OCI-LY1 (cell line): Measurements from ENCODE around the gene PRDM15.

Source experiments
- EZH2 ChIP-seq: fragments of 200-600 bp; sonication (generic), shearing (Covaris generic); IDR thresholded peaks from 2 replicates; pipeline ENCODE4 v1.8.0; 2017; ENCODE audit warnings: borderline replicate concordance, mixed run types, mild to moderate bottlenecking, antibody characterized with exemption, low read length, moderate library complexity, mixed read lengths
- TF ChIP-seq, protein P1 (sequence below): fragments of 200-600 bp; sonication (generic), shearing (Covaris generic); IDR thresholded peaks from 2 replicates; pipeline ENCODE4 v1.5.1; 2017; ENCODE audit warnings: mild to moderate bottlenecking, antibody characterized with exemption, low read length, moderate library complexity, mixed read lengths

DNA sequence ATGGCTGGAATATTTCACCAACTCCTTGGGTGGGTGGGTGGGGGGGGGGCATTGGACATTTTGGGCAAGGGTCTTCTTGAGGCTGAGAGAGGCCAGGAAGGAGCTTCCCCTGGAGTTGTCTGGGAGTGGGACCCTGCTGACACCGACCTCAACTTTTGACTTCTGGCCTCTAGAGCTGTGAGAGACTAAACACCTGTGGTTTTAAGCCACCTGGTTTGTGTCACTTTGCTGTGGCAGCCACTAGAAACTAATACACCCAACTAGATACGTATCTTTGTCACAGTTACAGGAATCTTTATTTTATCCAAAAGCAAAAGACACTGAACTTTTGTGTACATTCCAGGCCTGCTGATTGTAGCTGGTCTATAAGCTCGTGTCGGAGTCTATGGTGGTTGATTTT, 102.4 kb downstream of the PRDM15 start:
- no peak for TF ChIP-seq EZH2
- TF ChIP-seq, protein P1, sequence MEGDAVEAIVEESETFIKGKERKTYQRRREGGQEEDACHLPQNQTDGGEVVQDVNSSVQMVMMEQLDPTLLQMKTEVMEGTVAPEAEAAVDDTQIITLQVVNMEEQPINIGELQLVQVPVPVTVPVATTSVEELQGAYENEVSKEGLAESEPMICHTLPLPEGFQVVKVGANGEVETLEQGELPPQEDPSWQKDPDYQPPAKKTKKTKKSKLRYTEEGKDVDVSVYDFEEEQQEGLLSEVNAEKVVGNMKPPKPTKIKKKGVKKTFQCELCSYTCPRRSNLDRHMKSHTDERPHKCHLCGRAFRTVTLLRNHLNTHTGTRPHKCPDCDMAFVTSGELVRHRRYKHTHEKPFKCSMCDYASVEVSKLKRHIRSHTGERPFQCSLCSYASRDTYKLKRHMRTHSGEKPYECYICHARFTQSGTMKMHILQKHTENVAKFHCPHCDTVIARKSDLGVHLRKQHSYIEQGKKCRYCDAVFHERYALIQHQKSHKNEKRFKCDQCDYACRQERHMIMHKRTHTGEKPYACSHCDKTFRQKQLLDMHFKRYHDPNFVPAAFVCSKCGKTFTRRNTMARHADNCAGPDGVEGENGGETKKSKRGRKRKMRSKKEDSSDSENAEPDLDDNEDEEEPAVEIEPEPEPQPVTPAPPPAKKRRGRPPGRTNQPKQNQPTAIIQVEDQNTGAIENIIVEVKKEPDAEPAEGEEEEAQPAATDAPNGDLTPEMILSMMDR: no peak
